Measurements from ENCODE around the gene ANKH. TPM values are rescaled to one million over a fixed set of nuclear protein-coding genes. Genes with fewer than 3 reads are reported as not detected.

Gene ANKH
- total and polyA plus RNA-seq, 2 of the 13 experiments (the other 11 are each of a cell fraction or from before 2014, with no cell fraction given) = 25.0 to 36.0 TPM

DNA sequence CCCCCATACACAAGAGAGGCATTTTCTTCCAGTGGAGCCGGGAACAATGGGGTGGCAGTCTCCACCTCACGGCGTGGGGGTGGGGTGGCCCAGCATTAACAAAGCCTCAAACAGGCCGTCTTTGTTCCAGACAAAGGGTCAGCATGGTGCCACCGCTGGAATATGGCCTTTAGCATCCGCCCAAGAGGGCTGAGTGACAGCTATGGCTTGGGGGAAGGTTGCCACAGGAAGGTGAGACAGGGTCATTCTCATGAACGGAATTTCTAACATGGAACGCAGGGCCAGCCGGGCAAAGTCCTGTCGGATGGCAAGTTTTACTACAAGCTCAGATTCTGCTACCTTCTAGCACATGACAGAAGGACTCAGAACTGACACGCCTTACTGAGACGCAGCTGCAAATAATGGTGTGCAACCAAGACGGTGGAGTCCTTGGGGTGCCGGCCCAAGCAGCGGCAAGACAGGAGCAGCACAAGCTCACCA is 143.1 kb downstream of the ANKH start (continued):
- TF ChIP-seq, protein P1, sequence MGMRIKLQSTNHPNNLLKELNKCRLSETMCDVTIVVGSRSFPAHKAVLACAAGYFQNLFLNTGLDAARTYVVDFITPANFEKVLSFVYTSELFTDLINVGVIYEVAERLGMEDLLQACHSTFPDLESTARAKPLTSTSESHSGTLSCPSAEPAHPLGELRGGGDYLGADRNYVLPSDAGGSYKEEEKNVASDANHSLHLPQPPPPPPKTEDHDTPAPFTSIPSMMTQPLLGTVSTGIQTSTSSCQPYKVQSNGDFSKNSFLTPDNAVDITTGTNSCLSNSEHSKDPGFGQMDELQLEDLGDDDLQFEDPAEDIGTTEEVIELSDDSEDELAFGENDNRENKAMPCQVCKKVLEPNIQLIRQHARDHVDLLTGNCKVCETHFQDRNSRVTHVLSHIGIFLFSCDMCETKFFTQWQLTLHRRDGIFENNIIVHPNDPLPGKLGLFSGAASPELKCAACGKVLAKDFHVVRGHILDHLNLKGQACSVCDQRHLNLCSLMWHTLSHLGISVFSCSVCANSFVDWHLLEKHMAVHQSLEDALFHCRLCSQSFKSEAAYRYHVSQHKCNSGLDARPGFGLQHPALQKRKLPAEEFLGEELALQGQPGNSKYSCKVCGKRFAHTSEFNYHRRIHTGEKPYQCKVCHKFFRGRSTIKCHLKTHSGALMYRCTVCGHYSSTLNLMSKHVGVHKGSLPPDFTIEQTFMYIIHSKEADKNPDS (CRISPR knock-in tag; IDR thresholded peaks at IDR 0.05) = no peak
- TF ChIP-seq TBP (CRISPR knock-in tag; IDR thresholded peaks at IDR 0.05) = 0 out of 2 replicates have a peak, but pooled peaks have one; percentile 71
- TF ChIP-seq ZNF777 (CRISPR knock-in tag; IDR thresholded peaks at IDR 0.05) = no peak
- peak; percentile 94 for TF ChIP-seq HNF4A (CRISPR knock-in tag; IDR thresholded peaks at IDR 0.05)
- peak; percentile 58; the same call in 1 of the 2 replicates for TF ChIP-seq TBX3 (IDR thresholded peaks at IDR 0.05; ENCODE audit: borderline replicate concordance)
- TF ChIP-seq, protein P2, sequence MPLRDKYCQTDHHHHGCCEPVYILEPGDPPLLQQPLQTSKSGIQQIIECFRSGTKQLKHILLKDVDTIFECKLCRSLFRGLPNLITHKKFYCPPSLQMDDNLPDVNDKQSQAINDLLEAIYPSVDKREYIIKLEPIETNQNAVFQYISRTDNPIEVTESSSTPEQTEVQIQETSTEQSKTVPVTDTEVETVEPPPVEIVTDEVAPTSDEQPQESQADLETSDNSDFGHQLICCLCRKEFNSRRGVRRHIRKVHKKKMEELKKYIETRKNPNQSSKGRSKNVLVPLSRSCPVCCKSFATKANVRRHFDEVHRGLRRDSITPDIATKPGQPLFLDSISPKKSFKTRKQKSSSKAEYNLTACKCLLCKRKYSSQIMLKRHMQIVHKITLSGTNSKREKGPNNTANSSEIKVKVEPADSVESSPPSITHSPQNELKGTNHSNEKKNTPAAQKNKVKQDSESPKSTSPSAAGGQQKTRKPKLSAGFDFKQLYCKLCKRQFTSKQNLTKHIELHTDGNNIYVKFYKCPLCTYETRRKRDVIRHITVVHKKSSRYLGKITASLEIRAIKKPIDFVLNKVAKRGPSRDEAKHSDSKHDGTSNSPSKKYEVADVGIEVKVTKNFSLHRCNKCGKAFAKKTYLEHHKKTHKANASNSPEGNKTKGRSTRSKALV (CRISPR knock-in tag; IDR thresholded peaks at IDR 0.05) = peak; percentile 58; the same call in 1 of the 2 replicates
- 0 out of 2 replicates have a peak, but pooled peaks have one; percentile 34 for TF ChIP-seq ZNF124 (CRISPR knock-in tag; IDR thresholded peaks at IDR 0.05)
- TF ChIP-seq, protein P3, sequence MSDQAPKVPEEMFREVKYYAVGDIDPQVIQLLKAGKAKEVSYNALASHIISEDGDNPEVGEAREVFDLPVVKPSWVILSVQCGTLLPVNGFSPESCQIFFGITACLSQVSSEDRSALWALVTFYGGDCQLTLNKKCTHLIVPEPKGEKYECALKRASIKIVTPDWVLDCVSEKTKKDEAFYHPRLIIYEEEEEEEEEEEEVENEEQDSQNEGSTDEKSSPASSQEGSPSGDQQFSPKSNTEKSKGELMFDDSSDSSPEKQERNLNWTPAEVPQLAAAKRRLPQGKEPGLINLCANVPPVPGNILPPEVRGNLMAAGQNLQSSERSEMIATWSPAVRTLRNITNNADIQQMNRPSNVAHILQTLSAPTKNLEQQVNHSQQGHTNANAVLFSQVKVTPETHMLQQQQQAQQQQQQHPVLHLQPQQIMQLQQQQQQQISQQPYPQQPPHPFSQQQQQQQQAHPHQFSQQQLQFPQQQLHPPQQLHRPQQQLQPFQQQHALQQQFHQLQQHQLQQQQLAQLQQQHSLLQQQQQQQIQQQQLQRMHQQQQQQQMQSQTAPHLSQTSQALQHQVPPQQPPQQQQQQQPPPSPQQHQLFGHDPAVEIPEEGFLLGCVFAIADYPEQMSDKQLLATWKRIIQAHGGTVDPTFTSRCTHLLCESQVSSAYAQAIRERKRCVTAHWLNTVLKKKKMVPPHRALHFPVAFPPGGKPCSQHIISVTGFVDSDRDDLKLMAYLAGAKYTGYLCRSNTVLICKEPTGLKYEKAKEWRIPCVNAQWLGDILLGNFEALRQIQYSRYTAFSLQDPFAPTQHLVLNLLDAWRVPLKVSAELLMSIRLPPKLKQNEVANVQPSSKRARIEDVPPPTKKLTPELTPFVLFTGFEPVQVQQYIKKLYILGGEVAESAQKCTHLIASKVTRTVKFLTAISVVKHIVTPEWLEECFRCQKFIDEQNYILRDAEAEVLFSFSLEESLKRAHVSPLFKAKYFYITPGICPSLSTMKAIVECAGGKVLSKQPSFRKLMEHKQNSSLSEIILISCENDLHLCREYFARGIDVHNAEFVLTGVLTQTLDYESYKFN (CRISPR knock-in tag; conservative IDR thresholded peaks at IDR 0.05) = peak; percentile 94
- TF ChIP-seq, protein P4, sequence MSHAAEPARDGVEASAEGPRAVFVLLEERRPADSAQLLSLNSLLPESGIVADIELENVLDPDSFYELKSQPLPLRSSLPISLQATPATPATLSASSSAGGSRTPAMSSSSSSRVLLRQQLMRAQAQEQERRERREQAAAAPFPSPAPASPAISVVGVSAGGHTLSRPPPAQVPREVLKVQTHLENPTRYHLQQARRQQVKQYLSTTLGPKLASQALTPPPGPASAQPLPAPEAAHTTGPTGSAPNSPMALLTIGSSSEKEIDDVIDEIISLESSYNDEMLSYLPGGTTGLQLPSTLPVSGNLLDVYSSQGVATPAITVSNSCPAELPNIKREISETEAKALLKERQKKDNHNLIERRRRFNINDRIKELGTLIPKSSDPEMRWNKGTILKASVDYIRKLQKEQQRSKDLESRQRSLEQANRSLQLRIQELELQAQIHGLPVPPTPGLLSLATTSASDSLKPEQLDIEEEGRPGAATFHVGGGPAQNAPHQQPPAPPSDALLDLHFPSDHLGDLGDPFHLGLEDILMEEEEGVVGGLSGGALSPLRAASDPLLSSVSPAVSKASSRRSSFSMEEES (CRISPR knock-in tag; IDR thresholded peaks at IDR 0.05) = peak; percentile 86
- TF ChIP-seq ZNF598 (CRISPR knock-in tag; IDR thresholded peaks at IDR 0.05; ENCODE audit: borderline replicate concordance) = peak; percentile 73; the same call in 1 of the 2 replicates
- peak; percentile 62; the same call in 1 of the 2 replicates for TF ChIP-seq NFKB2 (CRISPR knock-in tag; IDR thresholded peaks at IDR 0.05; ENCODE audit: borderline replicate concordance)
- peak; percentile 76; the same call in 1 of the 2 replicates for TF ChIP-seq SP4 (CRISPR knock-in tag; IDR thresholded peaks at IDR 0.05)
- TF ChIP-seq, protein P5, sequence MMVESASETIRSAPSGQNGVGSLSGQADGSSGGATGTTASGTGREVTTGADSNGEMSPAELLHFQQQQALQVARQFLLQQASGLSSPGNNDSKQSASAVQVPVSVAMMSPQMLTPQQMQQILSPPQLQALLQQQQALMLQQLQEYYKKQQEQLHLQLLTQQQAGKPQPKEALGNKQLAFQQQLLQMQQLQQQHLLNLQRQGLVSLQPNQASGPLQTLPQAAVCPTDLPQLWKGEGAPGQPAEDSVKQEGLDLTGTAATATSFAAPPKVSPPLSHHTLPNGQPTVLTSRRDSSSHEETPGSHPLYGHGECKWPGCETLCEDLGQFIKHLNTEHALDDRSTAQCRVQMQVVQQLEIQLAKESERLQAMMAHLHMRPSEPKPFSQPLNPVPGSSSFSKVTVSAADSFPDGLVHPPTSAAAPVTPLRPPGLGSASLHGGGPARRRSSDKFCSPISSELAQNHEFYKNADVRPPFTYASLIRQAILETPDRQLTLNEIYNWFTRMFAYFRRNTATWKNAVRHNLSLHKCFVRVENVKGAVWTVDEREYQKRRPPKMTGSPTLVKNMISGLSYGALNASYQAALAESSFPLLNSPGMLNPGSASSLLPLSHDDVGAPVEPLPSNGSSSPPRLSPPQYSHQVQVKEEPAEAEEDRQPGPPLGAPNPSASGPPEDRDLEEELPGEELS (CRISPR knock-in tag; IDR thresholded peaks at IDR 0.05) = peak; percentile 90
